HG03520 (cell line): Measurements from ENCODE around the gene GYS2.
"Not testable (repeated sequence)": the region's sequence is repeated elsewhere in the genome, so short reads cannot be mapped to it uniquely, and the experiment has no call there.

Source experiments
- ATAC-seq: cut with Tn5 transposase; IDR thresholded peaks from one replicate; pipeline ENCODE4 v1.9.1; 2021; ENCODE audit warnings: mild to moderate bottlenecking, moderate library complexity; ENCODE audit not compliant: unreplicated experiment

Gene GYS2

DNA sequence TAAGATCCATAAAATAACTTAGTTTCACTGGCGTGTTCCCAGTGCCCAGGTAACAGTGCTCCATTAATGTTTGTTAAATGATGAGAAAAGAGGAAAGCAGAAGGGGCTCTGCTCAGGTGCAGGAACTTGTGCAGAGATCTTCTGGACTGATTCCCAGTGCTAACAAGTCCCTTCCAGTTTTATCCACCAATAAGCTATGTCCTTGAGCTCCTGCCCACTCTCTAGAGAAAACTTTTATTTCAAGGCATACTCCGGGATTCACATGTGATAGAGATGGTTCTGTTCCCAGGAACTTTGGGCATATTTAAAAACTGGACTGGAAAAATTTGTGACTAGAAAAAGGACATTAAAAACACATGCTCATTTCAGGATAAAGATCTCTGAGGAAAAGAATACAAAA is 1.9 kb downstream of the GYS2 start:
- no peak for ATAC-seq

DNA sequence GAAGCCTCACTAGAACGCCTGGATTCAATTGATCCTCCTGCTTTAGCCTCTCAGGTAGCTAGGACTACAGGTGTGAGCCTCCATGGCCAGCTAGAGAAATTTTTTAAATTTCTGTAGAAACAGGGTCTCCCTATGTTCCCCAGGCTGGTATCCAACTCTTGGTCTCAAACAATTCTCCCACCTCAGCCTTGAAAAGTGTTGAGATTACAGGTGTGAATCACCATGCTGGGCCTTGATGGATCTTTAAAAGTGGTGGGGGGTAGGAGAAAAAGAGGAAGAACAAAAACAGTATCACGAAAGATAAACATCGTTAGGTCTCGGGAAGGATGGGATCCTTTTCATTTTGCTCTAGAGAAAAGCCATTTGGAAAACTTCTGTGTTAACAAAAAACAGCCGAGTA is 4.5 kb downstream of the GYS2 start:
- no peak for ATAC-seq

DNA sequence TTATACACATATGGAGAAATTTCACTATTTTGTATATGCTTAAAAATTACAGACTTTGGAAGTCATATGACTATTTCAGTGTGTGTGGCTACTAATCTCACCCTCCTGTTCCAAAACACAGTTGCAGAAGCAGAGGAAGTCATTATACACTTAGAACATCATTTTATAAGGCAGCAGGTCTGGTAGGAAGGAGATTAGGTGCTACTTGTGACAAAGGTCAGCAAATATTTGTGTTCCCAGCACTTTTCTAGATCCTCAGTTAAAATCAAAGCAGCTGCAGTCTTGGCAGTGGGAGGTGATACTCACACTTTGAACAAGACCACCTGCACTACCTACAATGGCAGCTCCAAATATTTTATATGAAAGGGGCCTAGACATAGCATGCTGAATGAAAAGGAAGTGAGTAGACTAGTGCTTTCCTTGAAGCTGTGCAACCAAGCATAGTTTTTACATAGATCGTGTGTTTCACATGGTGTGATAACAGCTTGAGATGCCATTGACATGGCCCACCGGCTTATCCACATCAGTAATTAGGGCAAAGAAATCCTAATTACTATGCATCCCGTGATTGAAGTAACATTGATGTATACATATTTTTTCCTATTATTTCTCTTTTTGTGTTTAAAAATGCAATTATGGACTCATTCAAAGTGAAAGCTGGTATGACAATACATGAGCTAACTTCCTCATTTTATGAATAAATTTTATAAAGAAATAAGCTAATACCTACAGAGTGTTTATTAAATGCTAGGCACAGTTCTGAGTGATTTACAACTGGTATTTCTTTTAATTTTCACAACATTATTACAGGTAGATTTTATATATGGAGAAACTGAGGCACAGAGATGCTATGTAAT is 5.3 kb downstream of the GYS2 start:
- no peak for ATAC-seq

DNA sequence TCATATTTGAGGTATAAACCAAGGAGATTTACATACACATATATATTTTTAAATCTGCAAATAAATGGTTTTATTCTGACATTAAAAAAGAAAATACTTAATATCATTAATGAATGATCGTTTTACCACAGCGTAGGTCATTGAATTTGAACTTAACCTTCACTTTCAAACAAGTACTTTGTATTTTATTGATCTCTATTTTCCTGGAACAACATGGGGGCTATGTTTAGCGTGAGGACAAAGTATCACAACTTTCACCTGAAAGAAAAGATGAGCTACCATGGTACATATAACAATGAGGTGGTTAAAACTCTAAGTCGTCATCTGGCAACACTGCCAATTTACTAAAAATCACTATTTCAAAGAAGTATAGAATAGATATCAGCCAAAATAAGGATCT is 6.0 kb downstream of the GYS2 start:
- no peak for ATAC-seq

DNA sequence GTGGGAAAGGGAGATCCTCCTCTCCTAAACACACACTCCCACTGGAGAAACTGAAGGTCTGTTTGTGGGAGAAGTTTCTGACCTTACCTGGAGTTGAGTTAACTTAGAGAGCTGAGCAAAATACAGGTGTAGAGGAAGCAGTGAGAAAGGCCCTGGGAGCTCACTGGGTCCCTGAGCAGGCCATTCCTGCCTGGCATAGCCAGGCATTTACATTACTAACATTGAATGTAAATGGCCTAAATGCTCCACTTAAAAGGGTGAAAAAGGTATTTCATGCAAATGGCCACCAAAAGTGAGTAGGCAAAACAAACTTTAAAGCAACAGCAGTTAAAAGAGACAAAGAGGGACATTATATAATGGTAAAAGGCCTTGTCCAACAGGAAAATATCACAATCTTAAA is 9.3 kb downstream of the GYS2 start:
- not testable (repeated sequence) for ATAC-seq

DNA sequence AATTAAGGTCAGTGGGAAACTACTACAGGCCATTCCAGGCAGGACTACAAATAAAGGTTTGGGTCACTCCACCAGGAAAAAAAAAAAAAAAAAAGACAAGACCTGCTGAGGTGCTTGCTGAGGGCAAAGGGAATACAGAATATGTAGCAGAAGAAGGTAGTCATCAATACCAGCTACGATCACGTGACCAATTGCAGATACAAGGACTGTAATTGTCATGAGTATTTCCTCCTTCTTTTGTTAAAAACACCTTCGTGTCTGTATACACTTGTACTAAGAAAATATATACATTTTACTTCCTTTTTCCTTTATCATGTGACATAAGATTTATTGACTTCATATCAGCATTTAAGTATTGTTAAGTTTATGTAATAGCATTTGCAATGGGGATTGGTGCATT is 19.2 kb downstream of the GYS2 start:
- no peak for ATAC-seq

DNA sequence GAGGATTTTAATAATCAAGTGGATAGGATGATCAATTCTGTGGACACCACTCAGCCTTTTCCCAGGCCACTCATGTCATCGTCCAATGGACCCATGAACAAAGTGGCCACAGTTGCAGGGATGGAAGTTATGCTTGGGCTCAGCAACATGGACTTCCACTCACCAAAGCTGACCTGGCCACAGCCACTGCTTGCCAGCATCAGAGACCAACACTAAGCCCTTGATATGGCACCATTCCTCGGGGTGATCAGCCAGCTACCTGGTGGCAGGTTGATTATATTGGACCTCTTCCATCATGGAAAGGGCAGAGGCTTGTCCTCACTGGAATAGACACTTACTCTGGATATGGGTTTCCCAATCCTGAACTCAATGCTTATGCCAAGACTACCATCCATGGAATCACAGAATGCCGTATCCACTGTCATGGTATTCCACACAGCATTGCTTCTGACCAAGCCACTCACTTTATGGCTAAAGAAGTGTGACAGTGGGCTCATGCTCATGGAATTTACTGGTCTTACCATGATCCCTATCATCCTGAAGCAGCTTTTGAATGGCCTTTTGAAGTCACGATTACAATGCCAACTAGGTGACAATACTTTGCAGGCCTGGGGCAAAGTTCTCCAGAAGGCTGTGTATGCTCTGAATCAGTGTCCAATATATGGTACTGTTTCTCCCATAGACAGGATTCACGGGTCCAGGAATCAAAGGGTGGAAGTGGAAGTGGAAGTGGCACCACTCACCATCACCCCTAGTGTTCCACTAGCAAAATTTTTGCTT is 20.1 kb downstream of the GYS2 start:
- ATAC-seq = not testable (repeated sequence)

DNA sequence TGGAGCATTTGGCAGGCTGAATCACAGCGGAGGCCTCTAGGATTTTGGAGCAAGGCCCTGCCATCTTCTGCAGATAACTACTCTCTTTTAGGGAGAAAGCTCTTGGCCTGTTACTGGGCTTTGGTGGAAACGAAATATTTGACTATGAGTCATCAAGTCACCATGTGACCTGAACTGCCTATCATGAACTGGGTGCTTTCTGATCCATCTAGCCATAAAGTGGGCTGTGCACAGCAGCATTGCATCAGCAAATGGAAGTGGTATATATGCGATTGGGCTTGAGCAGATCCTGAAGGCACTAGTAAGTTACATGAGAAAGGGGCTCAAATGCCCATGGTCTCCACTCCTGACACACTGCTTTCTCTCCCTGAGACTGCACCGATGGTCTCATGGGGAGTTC is 21.1 kb downstream of the GYS2 start:
- no peak for ATAC-seq

DNA sequence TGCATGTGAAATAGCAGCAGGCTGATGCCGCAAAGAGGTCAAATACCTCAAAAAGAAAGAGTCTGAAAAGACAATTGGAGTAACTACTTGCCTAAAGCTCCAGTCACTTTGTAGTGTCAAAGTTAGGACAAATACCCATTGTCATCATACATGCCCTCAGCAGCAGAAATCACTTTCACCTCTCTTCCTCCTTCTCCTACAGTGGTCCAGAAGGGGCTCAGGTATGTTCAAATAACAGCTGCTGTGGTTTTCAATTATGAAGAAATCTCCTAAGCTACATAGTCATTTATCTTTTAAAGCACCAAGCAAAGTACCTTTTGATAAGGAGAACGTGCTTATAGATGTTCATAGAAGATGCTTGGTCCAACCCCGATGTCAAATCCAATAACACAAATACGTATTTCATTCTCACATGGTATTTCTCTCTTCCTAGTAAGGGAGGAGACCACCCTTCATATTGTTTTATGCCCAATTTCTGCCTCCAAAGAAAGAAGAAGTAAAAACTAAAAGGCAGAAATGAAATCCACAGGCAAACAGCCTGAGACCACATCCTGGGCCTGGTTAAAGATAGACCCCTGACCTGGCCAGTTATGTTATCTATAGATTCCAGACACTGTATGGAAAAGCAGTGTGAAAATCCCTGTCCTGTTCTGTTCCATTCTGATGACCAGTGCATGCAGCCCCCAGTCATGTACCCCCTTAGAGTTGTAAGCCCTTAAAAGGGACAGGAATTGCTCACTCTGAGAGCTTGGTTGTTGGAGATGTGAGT is 23.7 kb downstream of the GYS2 start:
- ATAC-seq = no peak

DNA sequence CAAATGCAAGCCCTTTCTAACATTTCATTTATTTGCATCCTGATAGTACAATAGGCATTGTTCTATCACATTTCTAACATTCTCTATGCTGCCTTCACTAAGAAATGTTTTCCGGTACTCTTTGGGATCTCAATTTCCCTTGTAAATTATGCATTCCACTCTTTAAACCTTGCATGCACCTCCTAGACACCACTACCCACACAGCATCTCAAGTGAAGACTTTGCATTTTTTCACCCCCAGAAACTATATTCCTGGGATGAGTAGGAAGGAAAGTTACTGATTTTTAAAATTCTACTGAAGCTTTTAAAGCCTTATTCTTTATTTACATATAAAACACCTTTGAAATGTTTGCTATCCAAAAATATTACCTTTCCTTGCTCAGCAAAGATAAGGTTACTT is 27.1 kb downstream of the GYS2 start:
- no peak for ATAC-seq

DNA sequence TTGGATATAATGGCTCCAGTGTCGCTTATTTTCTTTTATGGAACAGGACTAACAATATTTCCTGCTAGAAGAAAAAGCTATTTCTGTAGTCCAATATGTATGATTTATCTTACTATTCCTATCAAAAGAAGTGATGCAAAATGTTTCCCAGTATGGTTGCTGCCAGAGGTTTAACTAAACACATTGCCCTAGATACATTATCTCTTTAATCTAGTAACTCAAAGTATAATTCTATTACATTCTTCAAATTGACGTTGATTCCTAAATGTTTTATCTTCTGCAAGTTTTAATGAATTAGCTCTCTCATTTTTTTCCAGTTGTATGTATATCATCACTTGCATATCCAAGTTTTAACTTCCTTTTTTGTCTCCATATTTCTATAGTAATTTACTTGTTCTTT is 28.2 kb downstream of the GYS2 start:
- ATAC-seq = no peak

DNA sequence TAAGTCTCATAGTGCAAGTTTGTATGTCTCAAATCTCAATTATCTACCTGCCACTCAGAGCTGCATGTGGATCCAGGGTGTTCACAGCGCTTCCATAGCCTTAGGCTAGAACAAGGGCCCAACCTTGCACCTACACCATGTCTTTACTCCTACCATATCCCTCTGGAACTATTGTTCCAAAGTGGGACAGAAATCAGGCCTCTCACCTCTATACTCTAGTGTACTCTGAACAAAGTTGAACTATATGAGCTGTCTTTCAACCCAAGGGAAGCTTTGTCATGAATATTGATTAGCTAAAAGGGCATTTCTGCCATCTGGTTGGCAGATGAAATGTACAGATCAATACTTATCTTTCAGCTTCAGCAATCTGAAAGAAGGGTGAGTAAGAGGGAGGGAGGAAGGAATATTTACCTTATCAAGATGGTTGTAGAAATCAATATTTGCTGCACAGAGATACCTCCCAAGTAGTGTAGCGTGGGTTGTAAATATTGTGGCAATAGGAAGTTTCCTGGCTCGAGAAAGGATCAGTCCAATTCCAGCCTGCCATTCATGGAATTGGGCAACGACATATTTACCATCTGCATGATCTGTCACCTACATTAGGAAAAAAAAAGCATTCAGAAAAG is 30.8 kb downstream of the GYS2 start:
- ATAC-seq = no peak

DNA sequence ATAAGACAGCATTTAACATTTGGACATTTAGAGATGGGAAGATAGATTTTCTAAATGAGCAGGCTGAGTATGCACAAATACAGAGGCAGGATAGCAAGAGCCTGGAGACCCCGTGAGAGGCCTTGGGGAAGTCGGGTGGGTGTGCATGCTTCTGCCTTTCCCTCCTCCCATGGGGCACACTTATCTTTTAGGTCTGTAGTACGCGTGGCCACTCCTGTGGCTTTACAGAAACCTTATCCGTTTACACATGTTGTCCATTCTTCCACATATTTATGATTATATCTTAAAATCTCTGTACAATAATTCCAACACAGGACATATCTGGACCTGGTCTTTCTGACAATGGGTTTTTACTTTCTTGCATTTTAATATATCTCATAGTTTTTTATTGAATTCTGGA is 33.6 kb downstream of the GYS2 start:
- ATAC-seq = no peak

DNA sequence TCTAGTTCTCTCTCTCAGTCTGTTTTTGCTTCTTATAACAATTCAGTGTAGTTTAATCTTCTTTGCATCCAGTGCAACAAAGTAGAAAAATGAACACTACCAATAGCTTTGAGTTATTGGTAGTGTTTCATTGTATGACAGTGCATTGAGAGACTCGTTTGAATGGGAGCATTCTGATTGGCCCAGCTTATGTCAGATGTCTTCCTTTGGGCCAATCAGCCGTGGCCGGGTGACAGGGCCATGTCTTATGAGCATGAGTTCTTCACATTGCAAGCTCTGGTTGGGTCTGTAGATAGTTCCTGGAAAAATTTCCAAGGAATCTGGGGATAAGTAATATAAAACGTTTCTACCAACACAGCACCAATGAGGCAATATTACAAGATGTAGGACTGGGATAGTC is 36.5 kb downstream of the GYS2 start:
- no peak for ATAC-seq

DNA sequence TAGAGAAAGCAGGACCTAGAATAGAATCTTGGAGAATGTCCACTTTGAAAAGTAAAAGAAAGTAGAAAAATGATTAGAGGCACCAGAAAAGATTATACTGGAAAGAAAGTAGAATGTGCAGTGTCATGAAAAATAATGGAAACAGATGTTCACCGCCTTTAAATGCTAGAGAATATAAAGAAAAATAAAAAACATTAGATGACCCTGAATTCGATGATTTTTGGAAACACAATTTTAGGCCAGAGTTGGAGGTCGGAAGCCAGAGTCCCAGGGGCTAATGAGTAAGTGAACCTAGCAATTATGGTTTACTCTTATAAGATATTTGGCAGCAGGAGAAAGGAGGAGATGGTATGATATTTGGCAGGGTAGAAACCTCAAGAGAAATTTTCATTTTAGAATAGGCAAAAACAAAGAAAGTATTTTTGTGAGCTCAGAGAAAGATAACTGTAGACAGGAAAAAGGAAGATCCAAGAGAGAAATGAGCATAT is 37.7 kb downstream of the GYS2 start:
- ATAC-seq = no peak

DNA sequence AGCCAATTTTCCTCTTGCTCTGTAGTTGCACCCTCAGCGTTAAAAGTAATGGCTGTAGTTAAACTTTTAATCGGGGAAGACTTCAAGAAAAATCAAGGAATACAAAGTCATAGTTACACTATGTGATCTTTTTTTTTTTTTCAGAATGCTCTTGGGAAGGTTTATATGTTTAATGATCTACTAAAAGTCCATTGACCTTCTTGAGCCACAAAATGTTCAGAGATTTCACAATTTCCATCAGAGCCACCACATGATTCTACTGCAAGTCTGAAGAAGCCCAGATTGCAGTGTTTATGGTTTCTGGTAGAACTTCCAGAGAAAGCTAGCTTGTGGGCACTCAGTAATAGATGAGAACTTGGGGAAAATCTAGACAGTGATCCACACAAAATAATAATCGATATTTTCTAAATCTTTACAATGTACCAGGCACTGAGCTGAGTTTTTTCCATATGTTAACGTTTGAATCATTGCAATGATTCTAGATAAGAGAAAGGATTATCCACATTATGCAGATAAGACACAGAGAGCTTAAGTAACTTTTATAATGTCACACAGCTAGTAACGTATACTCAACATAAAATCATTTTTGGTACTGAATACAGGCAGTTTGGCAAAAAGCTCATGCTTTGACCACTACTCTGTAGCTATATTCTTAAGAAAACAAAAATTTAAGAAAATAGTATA is 38.3 kb downstream of the GYS2 start:
- no peak for ATAC-seq

DNA sequence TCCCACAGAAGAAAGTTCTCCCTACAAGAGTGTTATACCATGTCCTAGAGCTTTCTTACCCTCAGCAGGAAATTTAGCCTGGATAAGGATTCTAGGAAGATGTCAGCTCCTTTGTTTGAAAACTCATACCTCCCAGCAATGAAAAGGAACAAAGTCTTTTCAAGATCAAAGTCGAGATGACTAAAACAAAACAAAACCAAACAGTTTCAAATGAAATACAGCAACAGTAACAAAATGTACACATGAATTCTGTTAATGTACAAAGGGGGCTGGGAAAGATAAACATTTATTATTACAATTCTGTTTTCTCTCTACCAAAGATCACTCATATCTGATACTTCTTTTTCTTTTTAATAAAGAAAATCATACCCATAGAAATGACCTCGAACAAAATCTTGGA is 41.8 kb downstream of the GYS2 start:
- no peak for ATAC-seq

DNA sequence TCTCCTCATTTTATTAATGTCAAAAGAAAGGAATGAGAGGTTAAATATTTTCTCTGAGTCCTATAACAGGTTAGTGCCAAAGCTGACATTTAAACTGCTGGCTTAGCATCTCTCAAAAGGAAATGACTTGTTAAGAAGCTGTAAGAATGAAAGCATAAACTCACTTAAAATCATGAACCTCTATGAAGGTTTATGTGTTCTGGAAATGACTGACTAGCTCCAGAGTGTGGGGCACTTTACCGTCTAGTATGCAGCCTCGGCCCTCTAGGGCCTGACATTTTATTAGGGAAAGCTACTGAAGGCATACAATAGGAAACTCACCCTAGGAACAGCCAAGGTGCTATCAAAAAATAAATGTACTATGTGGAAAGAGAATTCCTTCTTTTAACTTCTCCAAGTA is 43.5 kb downstream of the GYS2 start:
- no peak for ATAC-seq

DNA sequence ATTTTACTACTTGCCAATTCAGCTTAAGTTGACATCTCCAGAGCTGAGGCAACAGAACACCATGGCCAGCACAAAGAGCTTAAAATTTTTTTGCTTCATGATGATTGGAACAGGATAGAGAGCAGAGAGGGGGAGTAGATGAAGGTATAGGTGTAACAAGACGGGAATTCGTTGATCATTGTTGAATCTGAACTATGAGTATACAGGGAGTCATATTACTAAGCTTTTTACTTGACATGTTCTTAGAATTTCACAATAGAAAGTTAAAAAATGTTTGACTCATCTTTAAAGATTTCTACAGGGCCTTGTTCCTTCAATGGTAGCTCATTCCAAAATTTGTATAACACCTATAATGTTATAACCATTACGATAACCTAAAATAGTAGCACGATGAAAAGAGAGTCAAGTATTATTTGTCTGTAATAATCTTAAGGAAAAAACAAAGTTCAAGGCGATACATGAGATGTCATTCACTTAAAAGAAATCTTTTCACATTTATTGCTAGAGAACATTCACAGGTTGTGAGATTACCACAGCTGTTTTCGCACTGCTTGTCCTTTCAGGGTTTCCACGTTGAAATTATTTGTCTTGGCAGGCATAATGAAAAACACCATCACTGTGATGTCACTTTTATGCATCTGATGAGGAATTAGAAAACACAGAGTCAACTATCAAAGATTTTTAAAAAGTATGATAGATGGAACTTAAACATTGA is 44.6 kb downstream of the GYS2 start:
- ATAC-seq = no peak
